Stimulated activated CD8-positive, alpha-beta memory T cell treated with anti-CD3 and anti-CD28 coated beads, Interleukin-12 subunit alpha, Interleukin-12 subunit beta, amount 100 ng/mL, for 24 hours (primary cell): Measurements from ENCODE around the gene LZTFL1.

Source experiments
- DNase-seq: peaks from one replicate; pipeline ENCODE4 v3.0.0-alpha.2; 2020; ENCODE audit errors: extremely low read depth

LZTFL1 gene

DNA sequence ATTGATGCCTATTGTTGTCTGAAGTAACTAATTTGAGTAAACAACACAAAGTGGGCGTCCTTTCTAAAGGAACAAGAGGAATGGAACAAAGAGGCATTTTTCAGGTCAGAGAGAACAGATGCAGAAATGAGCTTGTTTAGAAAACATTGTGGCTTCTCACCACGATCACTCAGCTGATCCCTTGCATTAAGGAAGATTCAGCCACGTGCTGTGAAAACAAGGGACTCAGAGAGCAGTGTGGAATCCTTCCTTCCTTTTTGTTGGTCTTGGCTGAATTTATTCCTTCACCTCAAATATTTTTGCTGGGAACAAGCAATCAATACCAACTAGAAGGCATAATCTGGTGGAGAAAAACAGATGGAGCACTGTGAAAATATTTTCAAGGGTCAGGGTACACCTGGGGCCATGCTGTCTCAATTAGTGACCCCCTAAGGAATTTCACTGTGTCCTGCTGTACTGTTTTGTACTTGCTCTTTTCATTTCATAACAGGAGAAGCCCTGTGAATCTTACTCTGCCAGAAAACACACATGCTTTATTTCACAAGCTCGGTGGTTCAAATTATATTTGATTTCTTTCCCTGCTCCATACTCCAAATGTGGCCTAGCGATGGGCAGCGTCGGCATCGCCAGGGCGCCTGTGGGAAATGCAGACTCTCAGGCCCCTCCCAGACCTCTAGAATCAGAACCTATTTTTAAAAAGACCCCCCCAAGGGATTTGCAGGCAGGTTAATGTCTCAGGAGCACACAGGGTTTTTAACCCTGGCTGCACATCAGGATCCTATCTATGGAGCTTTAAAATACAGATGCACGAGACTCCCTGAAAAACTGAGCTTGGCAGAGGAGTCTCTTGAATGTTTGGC lies 34.0 kb downstream of the LZTFL1 start:
- DNase-seq: no peak

DNA sequence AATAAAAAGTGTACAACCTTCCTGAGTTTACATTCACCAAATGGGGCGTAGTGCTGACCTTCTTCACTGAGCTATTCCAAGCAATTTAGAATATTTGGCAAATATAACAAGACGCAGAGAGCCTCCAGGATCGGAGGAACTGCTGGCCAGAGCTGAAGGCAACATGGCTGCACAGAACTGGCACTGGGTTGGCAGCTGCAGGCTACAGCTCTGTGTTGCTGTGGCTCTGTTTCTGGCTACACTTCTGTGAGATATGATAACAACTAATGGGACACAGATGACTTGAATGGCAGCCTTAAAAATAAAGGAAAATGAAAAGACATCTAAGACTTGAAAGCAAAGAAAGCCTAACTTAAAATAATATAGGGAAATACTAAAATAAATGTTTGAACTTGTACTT lies 34.8 kb downstream of the LZTFL1 start:
- no peak for DNase-seq

DNA sequence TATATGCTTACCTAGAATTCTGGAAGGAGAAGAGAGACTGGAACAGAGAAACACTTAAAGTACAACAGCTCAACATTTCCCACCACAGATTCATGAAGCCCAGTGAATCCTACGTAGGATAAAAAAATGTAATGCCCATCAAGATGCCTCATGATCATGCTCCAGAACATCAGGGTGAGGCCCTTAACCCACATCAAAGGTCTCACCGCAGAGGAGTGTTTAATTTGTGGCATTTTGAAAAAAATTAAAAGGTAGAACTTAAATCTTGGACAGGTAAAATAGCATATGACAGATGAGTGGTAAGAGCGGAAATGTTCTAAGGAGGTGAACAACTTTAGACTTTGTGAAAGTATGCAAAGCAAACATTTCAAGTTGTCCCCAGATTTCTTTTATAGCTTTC lies 35.8 kb downstream of the LZTFL1 start:
- no peak for DNase-seq

DNA sequence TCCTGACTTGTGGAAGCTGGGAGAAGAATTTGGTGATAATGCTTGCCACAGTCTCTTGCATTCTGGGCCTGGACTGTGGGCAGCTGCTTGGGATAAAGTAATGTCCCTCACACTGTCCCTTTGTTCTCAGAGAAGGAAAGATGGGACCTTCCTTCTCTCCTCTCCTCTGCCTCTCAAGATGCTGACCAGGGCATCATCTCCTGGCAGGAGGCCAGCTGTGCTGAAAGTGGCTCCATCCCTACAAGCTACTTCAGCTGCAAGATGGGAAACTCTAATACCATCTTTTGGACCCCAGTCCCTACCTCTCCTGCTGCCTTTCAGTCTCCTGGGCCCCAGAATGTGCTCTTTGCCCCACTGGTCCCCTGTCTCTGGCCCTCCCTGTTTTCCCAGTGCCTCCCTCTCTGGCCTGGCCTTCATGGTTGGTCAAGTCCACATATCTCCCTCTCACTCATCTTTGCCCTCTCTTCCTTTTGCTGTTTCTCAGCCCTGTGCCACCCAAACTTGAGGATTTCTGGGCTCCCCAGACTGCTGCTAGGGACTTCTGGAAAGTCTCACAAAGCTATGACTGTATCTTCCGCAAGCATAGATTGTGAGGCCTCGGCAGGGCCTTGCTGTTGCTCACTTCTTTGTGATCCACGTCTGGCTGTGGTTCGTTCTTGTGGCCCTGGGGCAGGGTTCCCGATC lies 38.5 kb downstream of the LZTFL1 start:
- no peak for DNase-seq

DNA sequence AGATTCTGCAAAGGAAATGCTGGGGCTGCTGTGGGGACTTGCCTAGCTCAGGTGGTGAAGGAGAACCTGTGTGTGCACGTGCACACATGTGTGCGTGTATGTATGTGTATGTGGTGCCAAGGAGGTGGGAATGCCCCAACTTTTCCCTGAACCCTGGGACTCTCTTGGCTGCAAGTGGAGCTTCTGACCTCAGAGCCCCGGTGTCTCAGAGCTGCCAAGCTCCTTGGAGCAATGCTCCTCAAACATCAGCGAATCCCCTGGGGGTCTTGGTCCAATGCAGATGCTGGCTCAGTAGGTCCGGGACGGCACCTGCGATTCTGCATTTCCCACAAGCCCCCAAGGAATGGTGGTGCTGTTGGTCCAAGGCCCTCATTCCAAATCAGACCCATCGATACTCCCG lies 39.8 kb downstream of the LZTFL1 start:
- DNase-seq: no peak

DNA sequence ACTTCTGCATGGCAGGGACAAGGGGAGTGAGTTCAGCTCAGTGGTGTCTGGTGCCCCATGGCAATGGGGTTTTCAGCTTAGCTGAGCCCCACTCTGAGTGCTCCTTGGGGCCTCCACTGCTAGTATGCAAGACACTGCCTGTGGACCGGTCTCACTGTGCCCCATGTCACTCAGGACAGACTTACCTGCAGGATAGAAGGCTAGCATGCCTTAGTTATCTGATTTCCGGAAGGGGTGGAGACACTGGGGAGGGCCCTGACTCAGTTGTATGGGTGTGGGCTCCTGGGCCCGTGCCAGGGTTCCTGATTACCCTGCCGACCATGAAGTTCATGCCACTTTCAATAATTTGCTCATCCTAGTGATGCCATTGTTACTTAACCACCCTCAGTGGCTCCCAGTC lies 41.3 kb downstream of the LZTFL1 start:
- no peak for DNase-seq

DNA sequence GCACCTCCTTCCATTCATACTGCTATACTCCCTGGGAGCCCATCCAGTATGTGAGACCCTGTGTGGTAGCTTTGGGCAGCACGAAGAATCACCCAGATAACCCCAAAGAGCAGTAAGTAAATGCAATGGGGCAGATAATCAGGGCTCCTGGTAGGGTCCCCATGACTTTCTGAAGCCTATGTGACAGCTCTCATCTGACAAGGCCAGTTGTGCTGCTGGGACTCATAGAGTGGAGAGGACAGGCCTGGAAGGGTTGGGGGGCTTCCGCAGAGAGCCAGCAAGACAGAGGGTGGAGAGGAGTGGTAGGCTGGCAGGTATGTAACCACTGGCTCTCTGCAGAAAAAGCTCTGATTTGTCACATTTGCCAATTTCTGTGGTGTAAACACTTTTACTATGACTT lies 42.3 kb downstream of the LZTFL1 start:
- no peak for DNase-seq

DNA sequence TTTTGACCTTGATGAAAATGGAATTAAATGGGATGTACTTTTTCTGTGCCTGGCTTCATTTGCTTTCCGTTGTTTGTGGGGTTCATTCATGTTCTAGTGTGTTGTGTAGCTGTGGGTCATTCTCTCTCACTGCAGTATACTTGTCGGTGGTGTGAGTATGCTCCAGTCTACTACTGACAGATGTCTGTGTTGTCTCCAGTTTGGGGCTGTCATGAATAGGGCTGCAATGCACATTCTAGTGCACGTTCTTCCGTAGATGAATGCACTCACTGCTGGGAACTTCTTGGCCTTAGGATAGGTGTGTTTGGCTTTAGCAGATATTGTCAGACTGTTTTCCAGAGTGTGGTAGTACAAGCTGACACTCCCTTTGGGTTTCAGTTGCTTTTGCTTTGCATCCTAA lies 43.9 kb downstream of the LZTFL1 start:
- no peak for DNase-seq

DNA sequence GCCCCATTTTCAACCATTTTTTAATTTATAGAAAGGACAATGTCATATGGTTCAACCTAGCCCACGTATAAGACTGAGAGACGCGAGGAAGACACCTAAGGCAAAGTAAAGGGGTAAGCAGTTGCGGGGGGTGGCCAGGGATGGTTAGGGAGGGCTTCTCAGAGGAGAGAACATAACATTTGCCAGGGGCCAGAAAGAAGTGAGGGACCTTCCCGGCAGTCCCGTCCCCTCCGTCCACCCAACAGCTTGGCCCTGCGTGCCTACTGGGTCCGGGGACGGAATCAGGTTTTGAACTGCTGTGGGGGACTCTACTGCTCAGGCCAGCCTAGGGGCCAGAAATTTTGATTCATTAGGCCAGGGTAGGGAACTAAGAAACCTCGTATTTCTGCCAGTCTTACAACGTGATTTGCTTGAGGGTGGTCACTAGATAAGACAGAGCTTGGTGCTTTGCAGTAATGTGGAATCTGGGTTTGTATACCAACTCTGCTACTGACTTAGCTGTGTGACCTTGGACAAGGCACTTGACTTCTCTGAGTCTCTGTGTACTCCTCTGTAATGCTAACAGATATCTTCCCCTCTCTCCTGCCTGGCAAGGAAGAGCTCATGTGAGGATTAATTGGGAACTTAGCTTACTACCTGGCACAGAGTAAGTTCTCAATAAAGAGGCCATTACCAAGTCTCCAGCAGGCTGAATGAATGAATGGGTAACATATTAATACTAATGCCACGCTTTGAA lies 44.8 kb downstream of the LZTFL1 start:
- DNase-seq: no peak

DNA sequence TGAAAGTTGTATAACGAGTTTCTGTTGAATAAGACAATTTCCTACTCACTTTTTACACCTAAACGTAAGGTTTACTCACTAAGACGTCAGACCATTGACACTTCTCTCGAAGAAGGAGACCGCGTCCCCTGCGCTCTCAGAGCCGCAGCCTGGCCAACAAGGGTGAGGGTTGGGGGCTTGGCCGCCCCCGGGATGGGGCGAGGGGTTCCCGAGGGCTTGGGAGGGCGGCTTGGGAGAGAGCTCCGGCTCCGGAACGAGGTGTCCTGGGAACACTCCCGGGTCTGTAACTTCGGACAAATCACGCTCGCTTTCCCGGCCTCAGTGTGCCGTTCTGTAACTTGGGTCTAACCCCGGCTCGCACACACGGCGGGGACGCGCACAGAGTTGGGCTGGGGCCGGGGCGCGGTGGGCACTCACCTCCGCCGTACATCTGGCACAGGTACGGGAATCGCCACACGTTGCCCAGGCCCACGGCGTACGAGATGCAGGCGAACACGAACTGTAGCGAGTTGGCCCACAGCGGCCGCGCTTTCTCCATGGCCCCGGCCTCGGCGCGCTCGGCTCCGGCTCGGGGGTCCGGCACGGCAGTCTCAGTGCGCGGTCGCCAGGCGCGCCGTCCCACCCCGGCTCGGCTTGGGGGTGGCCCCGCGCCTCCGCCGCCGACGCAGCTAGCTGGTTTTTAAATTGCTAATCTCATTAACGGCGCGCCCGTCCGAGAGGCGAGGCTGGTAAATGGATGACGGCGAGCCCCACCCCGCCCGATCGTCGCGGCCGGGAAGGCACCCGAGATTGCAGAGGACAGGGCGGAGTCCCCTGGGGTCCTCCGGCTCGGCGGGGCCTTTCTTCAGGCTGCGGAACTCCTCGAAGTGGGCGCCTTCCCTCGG lies 45.8 kb downstream of the LZTFL1 start, which contains the start of gene SLC6A20:
TSS of gene SLC6A20 (minus strand) at position 655 of the 884 bp plus-strand sequence. CDS start at position 538, 117 bp downstream.
- DNase-seq: no peak

DNA sequence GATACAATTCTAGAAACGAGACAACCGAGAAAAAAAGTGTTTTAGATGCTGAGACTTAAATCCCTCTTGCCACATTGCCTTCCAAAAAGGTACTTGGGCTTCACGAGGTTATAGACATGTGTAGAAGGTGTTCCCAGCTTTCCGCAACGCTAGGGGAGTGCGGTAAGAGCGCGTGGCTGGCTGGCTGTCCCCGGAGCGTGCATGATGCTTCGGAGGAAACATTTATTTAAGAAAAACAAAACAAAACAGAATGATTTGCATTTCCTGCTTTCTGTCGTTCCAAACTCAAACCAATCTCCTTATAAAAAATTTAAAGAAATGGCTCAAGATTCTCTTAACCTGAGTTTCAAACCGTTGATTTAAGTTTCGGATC lies 46.4 kb downstream of the LZTFL1 start:
- no peak for DNase-seq

DNA sequence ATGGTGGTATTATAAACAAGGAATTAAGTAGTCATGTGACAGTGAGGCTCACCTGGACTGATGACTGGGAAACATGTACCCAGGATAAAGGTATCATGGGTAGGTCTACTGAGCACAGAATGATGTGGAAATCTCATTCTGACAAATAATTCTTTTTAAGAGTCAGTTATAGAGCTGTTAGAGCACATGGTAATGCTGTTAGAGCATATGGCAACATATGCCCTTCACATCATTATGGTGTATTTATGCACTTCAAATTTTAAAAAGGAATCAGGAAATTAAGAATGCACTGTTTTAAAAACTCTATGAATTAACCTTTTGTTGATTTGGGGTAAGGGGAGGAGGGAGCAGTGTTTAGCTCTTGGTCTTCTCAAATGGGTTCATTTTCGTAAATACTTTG lies 47.3 kb downstream of the LZTFL1 start:
- DNase-seq: no peak

DNA sequence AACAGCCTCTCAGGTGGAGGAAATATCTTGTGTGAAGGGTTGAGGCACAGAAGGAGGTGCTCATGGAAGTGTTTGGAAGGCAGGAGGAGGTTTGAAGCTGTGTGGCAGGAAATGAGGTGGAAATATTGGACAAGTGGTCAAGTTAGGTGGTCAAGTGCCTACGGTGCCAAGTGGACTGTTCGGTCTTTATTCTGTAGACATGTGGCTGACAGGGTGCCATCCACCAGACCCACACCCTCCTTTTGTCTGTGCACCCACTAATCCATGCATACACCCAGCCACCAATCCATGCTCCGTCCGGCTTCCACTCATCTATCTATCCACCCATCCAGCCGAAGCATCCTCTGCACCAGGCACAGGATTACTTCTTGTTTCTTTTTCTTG lies 47.8 kb downstream of the LZTFL1 start:
- no peak for DNase-seq

DNA sequence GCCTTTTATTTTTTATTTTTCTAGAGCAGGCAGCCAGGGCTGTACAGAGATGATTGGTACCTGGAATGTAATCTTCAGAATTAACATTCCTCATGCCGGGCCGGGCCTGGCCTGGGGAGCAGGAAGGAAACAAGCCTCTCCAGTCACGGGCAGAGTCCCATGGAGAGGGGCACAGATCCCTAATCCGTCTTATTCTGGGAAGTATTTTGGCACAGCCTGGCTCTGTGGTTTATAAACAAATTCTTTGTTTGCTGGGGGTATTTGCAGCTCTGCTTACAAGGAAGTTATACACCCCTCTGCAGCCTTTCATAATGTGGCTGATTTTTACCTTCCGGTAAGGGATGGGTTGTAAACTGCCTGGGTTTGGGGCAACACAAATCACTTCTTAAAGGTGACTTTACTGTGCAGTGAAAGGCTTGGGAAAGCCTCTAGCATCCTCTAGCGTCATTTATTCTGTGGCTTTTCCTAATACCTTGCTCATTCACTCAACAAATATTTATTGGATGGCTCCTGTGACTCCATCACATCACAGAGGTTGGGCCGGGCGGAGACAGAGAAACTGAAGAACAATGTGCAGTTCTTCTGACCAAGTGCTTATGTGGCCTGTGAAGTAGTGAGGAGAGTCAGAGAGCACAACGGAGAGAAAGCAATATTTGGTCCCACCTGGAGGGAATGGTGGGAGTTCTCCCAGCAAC lies 48.3 kb downstream of the LZTFL1 start:
- no peak for DNase-seq

DNA sequence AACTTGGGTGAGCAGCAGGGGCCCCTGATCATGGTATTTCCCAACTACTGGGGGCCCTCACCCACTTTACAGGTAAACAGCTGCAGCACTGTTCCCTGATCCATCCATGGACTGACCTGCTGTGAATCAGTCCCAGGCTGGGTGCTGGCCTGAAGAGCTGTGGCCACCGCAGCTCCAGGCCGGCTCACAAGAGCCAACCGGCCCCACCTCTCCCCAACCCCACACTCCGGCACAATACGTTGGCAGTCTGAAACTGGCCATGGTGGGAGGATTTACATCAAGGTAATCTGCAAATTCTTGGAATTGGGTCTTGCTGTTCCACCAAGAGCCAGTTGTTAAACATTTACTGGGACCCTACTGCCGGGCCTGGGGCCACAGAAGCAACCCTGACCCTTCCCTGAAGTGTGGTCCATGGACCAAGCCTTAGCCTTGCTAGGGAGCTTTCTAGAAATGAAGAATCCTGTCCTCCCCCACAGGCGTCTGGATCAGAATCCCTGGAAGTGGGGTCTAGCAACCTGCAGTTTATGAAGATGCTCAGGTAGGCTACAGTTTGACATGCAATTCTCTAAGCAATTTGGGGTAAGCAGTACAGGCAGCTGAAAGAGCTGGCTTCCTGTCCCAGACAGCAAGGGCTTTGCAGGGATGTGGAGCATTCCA lies 49.3 kb downstream of the LZTFL1 start:
- DNase-seq: no peak

DNA sequence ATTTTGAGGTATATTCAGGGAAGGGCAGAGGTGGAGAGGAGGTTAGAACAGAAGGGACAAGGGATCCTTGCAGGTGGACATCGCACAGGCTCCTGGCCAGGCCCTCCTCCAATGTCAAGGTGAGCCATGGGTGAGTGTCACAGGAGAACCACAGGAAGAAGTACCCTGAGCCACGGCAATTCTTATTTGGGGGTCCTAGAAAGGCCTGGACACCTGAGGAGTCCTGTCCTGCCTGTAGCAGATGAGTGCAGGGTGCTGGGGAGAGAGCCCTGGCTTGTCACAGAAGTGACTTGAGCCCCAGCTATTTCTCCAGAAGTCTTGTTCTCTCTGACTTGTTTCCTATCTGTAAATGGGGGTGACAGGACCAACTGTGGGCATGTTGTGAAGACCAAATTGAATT lies 49.9 kb downstream of the LZTFL1 start:
- no peak for DNase-seq

DNA sequence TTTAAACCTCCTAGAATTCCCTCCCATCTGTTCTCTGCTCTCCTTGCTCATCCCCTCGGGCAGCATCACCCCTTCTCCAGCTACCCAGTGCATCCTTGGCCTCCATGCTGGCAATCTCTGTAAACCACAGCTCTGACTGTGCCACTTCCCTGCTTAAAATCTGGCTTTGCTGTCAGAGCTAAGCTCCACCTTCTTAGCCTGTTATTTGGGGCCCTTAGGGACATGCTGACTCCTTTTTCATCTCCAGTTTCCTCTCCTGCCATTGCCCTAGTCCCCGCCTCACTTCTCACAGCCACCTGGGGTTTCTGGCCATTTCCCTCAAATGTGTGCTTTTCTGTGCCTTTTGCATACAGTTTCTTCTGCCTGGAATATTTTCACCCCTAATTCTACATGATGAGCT lies 51.3 kb downstream of the LZTFL1 start:
- no peak for DNase-seq

DNA sequence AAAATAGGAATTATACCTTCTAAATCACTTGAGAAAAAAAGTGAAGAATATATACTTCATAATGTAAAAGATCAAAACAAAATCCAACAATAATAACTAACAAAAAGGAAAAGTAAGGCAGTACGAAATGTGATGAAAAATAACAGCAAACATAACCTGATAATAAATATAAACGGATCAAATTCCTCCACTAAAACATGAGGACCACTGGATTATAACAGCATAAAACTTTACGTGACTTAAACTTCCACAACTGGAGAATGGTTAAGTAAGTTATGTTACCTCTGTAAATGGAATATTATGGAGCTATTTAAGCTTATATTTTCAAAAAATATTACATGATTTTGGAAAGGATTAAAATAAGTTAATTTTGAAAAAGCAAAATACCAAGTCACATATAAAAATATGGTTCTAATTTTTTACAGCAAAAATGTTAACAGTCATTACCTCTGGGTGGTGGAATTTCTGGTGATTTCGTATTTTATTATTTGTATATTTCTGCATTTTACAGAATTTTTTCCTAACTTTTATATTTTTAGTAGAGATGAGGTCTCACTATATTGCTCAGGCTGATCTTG lies 52.6 kb downstream of the LZTFL1 start:
- no peak for DNase-seq

DNA sequence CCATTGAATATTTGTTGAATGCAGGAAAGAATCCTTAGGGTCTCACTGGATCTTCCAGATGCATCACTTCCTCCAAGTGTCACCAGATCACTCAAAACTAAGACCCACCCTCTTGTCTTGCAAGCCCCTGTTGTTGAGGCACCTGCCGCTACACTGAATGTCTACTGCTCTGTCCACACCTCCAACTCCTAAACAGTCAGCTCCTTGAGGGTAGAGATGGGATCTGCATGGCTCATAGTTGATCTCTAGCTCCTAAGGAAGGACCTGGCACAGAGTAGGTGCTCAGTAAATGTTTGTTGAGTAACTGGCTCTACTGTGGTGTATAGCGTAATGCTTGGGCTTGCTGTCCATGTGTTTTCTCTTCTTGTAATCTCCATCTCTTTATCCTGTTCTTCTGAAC lies 54.4 kb downstream of the LZTFL1 start:
- no peak for DNase-seq

DNA sequence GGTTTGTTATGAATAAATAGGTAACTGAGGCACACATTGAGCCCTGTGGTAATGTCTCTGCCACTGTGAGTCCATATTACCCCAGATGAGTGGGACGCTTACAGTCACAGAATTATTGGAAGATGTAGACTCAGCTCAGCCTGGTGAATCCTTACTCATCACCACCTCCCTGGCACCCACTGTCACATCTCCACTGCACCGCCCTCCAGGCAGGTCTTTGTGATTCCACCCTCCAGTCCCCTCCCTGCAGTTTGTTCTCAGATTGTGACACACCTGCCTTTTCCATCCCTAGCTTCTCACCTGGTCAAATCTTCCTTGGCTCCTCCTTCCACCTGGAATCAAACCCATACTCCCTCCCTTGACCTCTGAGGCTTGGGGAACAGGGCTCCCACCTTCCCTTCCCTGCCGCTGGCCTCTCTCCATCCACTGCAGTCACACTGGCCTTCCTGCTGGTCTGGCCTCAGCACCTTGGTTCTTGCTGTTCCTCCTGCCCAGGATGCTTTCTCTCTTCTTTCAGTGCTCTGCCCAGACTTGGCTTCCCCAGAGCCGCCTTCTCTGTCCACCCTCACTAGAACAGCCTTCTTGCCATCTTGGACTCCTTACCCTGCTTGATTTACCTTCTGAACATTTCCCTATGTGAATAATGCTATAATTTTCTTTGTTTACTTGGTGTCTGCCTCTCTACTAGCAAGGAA lies 55.0 kb downstream of the LZTFL1 start:
- no peak for DNase-seq
